Gastrocnemius medialis (tissue), 4 donors: ENCODE measurements around the gene MEGF11.

Source experiments
- POLR2A ChIP-seq, 2 donors: fragments of 450-650 bp; IDR thresholded peaks; one replicate each; pipeline ENCODE4 v1.6.1; 2017; ENCODE audit warnings: antibody characterized with exemption in 2 of 2, mild to moderate bottlenecking in 2 of 2, moderate library complexity in 2 of 2
- TF ChIP-seq, protein P1 (sequence below), 5 experiments: fragments of 450-650 bp in 3 of 5; fragments of 200-600 bp in 2 of 5; sonication (generic) in 2 of 5; IDR thresholded peaks in 4 of 5; conservative IDR thresholded peaks in 1 of 5; 1 replicate in 4 of 5; 2 replicates in 1 of 5; pipeline ENCODE4 v1.5.1; 2016 to 2019; ENCODE audit warnings: antibody characterized with exemption in 5 of 5, mild to moderate bottlenecking in 3 of 5, moderate library complexity in 3 of 5

DNA sequence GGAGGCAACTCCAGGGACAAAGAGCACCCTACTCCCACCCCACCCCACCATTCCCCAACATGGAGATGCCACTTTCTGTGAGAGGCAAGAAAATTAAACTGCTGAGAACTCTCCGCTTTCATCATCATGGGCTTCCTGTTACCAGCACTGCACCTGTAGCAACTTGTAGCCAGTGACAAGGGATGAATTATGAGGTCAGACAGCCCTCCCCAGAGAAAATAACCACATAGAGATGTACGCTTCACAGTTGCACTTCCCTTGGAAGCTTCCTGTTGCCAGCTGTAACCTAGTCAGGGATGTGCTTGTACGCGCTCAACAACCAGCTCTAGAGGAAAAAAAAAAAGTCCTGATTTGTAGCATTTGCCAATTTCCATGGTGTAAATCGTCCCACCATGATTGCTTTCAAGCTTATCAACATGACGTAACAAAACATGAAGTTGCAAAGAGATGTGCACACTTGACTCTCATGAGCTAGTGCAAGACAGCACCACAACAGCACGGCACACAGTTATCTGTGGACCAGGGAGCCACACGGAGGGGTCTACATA is 238.8 kb downstream of the MEGF11 start:
- TF ChIP-seq, protein P1, sequence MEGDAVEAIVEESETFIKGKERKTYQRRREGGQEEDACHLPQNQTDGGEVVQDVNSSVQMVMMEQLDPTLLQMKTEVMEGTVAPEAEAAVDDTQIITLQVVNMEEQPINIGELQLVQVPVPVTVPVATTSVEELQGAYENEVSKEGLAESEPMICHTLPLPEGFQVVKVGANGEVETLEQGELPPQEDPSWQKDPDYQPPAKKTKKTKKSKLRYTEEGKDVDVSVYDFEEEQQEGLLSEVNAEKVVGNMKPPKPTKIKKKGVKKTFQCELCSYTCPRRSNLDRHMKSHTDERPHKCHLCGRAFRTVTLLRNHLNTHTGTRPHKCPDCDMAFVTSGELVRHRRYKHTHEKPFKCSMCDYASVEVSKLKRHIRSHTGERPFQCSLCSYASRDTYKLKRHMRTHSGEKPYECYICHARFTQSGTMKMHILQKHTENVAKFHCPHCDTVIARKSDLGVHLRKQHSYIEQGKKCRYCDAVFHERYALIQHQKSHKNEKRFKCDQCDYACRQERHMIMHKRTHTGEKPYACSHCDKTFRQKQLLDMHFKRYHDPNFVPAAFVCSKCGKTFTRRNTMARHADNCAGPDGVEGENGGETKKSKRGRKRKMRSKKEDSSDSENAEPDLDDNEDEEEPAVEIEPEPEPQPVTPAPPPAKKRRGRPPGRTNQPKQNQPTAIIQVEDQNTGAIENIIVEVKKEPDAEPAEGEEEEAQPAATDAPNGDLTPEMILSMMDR (IDR thresholded peaks at IDR 0.05 in 4 of 5, conservative IDR thresholded peaks at IDR 0.05 in 1 of 5): no peak
- TF ChIP-seq POLR2A (IDR thresholded peaks at IDR 0.05): no peak
